ENCODE results near the gene TLCD4.

Gene TLCD4

DNA sequence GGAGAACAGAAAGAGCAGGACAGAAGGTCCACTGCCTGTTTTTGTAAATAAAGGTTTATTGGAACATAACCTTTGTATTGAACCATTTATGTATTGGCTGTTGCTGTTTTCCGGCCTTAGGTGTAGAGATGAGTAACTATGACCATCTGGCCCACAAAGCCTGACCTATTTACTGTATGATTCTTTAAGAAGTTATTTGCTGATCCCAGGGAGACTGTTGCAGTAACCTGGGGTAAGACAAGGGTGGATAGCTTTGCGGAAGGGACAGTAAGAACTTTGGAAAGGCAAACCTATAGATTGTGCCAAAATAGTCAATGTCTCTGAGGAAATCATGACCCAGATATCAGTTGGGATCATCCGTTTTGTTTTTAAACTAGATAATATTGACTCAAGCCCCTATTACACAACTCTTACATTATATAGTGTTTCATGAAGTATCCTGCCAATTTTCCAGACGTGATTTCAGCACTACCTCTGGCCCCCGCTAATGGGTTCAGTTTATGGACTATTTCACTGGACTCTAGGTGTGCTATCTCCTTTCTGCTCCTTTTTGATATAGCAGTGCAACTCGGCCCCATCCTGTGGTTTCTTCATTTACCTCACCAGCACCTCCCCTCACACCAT, 20.8 kb upstream of the TLCD4 start:
- TF ChIP-seq, protein P1, sequence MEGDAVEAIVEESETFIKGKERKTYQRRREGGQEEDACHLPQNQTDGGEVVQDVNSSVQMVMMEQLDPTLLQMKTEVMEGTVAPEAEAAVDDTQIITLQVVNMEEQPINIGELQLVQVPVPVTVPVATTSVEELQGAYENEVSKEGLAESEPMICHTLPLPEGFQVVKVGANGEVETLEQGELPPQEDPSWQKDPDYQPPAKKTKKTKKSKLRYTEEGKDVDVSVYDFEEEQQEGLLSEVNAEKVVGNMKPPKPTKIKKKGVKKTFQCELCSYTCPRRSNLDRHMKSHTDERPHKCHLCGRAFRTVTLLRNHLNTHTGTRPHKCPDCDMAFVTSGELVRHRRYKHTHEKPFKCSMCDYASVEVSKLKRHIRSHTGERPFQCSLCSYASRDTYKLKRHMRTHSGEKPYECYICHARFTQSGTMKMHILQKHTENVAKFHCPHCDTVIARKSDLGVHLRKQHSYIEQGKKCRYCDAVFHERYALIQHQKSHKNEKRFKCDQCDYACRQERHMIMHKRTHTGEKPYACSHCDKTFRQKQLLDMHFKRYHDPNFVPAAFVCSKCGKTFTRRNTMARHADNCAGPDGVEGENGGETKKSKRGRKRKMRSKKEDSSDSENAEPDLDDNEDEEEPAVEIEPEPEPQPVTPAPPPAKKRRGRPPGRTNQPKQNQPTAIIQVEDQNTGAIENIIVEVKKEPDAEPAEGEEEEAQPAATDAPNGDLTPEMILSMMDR (IDR thresholded peaks at IDR 0.05; ENCODE audit: low read depth, low read length, missing control alignments), result no peak
- in situ Hi-C loops (cut with HindIII; ENCODE audit: low pct_ligation_motif_present, low sequenced_read_pairs), result loop anchor here (25.0 kb wide), 1 partner anchor 141 kb away; the partner anchor contains the start of gene RWDD3
- no peak for DNase-seq
- Histone ChIP-seq H3K4me3 (ENCODE audit: low read depth, low read length) (no peak overlapping the region), H3K36me3 (replicated peaks) (no peaks in the 10 kb centered on the region), H3K27ac (no peak overlapping the region), H3K27me3 (replicated peaks) (no peaks in the 10 kb centered on the region)

DNA sequence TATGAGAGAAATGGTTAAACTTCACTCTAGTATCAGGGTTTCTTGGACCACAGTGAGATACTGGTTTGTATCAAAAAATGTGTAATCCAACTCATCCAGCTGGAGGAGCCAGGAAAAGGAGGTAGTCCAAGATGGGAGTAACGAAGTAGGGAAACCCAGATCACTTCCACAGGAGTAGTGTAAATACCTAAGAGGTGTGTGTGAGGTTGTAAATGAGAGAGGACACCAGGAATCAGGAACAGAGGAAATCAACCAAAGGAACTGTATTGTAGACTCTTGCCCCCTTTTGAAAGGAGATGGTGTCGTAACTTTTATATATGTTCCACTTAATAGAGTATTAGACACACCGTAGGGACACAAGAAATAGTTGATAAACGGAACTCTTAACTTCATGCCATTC, 19.7 kb upstream of the TLCD4 start:
- Histone ChIP-seq H3K27me3 (replicated peaks) (no peaks in the 10 kb centered on the region), H3K4me3 (ENCODE audit: low read depth, low read length) (no peak overlapping the region), H3K27ac (no peak overlapping the region), H3K36me3 (replicated peaks) (no peaks in the 10 kb centered on the region)
- in situ Hi-C loops (cut with HindIII; ENCODE audit: low pct_ligation_motif_present, low sequenced_read_pairs), result loop anchor here (25.0 kb wide), 1 partner anchor 140 kb away; the partner anchor contains the start of gene RWDD3
- TF ChIP-seq, protein P1 (IDR thresholded peaks at IDR 0.05; ENCODE audit: low read depth, low read length, missing control alignments), result no peak
- no peak for DNase-seq

DNA sequence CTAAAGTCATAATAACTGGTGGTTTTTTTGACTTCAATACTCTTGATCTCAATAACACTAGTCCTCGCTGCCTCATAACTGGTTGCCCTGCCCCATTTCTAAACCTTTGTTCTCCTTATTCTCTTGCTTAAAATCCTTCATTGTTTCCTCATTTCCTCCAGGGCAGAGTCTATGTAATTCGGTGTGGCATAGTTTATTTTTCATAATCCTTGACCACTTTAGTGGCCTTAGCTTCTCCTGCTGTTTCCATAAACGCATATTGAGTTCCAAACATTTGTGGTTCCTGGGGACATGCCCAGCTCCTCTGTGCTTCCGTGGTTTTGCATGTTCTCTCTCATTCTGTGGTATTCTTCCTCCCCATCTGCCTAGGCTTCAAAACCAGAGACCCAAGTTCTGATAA, 19.0 kb upstream of the TLCD4 start:
- no peak for DNase-seq
- in situ Hi-C loops (cut with HindIII; ENCODE audit: low pct_ligation_motif_present, low sequenced_read_pairs), result loop anchor here (25.0 kb wide), 1 partner anchor 139 kb away; the partner anchor contains the start of gene RWDD3
- TF ChIP-seq, protein P1 (IDR thresholded peaks at IDR 0.05; ENCODE audit: low read depth, low read length, missing control alignments), result no peak
- Histone ChIP-seq H3K27ac (no peak overlapping the region), H3K27me3 (replicated peaks) (peaks cover 1% of the 10 kb centered on the region), H3K4me3 (ENCODE audit: low read depth, low read length) (no peak overlapping the region), H3K36me3 (replicated peaks) (no peaks in the 10 kb centered on the region)

DNA sequence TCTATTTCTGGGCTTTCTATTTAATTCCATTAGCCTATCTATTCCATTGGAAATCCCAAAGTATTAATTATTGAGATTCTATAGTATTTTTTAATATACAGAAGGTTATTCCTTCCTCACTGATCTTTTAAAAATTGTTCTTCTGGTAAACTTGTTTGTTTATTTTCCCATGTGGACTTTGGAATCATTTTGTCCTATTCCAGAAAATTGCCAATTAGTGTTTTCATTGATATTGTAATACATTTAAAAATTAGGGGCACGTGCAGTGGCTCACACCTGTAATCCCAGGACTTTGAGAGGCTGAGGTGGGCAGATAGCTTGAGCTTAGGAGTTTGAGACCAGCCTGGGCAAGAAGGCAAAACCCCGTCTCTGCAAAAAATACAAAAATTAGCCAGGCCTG, 8.4 kb upstream of the TLCD4 start:
- TF ChIP-seq, protein P1 (IDR thresholded peaks at IDR 0.05; ENCODE audit: low read depth, low read length, missing control alignments), result no peak
- in situ Hi-C loops (cut with HindIII; ENCODE audit: low pct_ligation_motif_present, low sequenced_read_pairs), result no loop called here
- no peak overlapping the region for H3K27ac ChIP-seq
- H3K4me3 ChIP-seq (ENCODE audit: low read depth, low read length), result no peak overlapping the region
- no peaks in the 10 kb centered on the region for H3K36me3 ChIP-seq (replicated peaks)
- no peak for DNase-seq
- H3K27me3 ChIP-seq (replicated peaks), result no peaks in the 10 kb centered on the region

DNA sequence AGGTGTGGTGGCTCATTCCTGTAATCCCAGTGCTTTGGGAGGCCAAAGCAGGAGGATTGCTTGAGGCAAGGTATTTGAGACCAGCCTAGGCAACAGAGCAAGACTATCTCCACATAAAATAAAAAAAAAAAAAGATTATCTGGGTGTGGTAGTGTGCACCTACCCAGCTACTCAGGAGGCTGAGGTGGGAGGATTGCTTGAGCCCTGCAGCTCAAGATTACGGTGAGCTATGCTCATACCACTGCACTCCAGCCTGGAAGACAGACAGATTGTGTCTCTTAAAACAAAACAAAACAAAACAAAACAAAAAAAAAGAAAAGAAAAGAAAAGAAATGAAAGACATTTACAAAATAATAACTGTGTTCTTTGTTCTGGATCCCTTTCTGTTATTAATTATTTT, 6.1 kb upstream of the TLCD4 start:
- Histone ChIP-seq H3K27me3 (replicated peaks) (no peaks in the 10 kb centered on the region), H3K36me3 (replicated peaks) (no peaks in the 10 kb centered on the region), H3K27ac (no peak overlapping the region), H3K4me3 (ENCODE audit: low read depth, low read length) (no peak overlapping the region)
- DNase-seq, result no peak
- in situ Hi-C loops (cut with HindIII; ENCODE audit: low pct_ligation_motif_present, low sequenced_read_pairs), result no loop called here
- TF ChIP-seq, protein P1 (IDR thresholded peaks at IDR 0.05; ENCODE audit: low read depth, low read length, missing control alignments), result no peak

DNA sequence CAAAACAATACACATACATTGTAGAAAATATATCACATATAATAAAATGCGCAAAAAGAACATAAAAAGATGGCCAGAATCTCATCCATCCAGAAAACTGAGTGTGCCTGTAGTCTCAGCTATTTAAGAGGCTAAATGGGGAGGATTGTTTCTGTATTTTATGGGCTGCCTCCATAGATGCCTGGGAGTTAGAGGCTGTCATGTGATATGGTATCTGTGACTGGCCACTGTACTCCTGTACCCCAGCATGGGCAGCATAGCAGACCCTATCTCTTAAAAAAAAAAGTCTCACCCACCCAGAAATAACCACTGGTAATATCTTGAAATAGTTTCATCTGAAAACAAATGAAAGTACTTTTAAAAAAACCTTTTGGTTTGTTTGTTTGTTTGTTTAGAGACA, 3.5 kb upstream of the TLCD4 start:
- Histone ChIP-seq H3K4me3 (ENCODE audit: low read depth, low read length) (no peak overlapping the region), H3K27me3 (replicated peaks) (peaks cover 11% of the 10 kb centered on the region), H3K27ac (no peak overlapping the region), H3K36me3 (replicated peaks) (no peaks in the 10 kb centered on the region)
- in situ Hi-C loops (cut with HindIII; ENCODE audit: low pct_ligation_motif_present, low sequenced_read_pairs), result no loop called here
- TF ChIP-seq, protein P1 (IDR thresholded peaks at IDR 0.05; ENCODE audit: low read depth, low read length, missing control alignments), result no peak
- no peak for DNase-seq
